Left lobe of liver (tissue), 2 donors: ENCODE measurements around the gene ETV6. TPM values are rescaled to one million over a fixed set of nuclear protein-coding genes. Genes with fewer than 3 reads are reported as not detected.

Experiments used
- ATAC-seq: fragments of 200-7000 bp; cut with Tn5 transposase; one replicate; pipeline ENCODE4 v1.9.1; 2020; ENCODE audit warnings: mild to moderate bottlenecking, moderate library complexity
- DNase-seq: peaks from one replicate; pipeline ENCODE4 v3.0.0-alpha.2; 2020; ENCODE audit warnings: low spot score
- total RNA-seq: library from RNA; stranded (reverse); gene quantifications from one replicate; pipeline ENCODE4 v1.2.1, GENCODE V29; 2021
- donor health status: DM: no; HTN: no; CAD: no; lungs with moderate emphysema.
- donor health status: DM: no; HTN: yes; CAD: no.

ETV6 gene
- total RNA-seq, 1 donor from 2014 or later: 10.8 TPM

GRCh38 chr12:11820476-11820875 is 171.0 kb downstream of the ETV6 start:
- ATAC-seq: no peak
- DNase-seq: no peak

GRCh38 chr12:11821386-11822080 is 172.1 kb downstream of the ETV6 start:
- no peak for ATAC-seq
- no peak for DNase-seq

- ATAC-seq (no peak), DNase-seq (no peak)
These were observed 172.8 kb downstream of the ETV6 start for GRCh38 chr12:11822081-11822834.

GRCh38 chr12:11823043-11823442 is 173.6 kb downstream of the ETV6 start:
- ATAC-seq (no peak), DNase-seq (no peak)

- ATAC-seq (no peak), DNase-seq (no peak)
These were observed 174.1 kb downstream of the ETV6 start for GRCh38 chr12:11823593-11823992.

- ATAC-seq (no peak), DNase-seq (no peak)
These were observed 174.6 kb downstream of the ETV6 start for GRCh38 chr12:11824069-11824468.

- no peak for ATAC-seq
These were observed 175.3 kb downstream of the ETV6 start for GRCh38 chr12:11824736-11825135.

GRCh38 chr12:11825278-11825677 is 175.8 kb downstream of the ETV6 start:
- ATAC-seq: no peak
- no peak for DNase-seq

More at GRCh38 chr12:11824736-11825135, 175.3 kb downstream of the ETV6 start:
- no peak for DNase-seq

GRCh38 chr12:11826574-11826973 is 177.1 kb downstream of the ETV6 start:
- DNase-seq: no peak
- no peak for ATAC-seq

GRCh38 chr12:11827091-11828061 is 177.9 kb downstream of the ETV6 start:
- DNase-seq (no peak), ATAC-seq (peak; percentile 38)

GRCh38 chr12:11829764-11830194 is 180.3 kb downstream of the ETV6 start:
- no peak for DNase-seq
- peak; percentile 20 for ATAC-seq

GRCh38 chr12:11830307-11830801 is 180.9 kb downstream of the ETV6 start:
- DNase-seq: no peak
- ATAC-seq: no peak

- ATAC-seq (peak; percentile 51), DNase-seq (no peak)
These were observed 182.6 kb downstream of the ETV6 start for GRCh38 chr12:11832093-11832492.

- ATAC-seq: no peak
These were observed 183.9 kb downstream of the ETV6 start for GRCh38 chr12:11833174-11833895.

GRCh38 chr12:11834104-11834812 is 184.8 kb downstream of the ETV6 start:
- ATAC-seq (peak; percentile 43), DNase-seq (no peak)

More at GRCh38 chr12:11833174-11833895, 183.9 kb downstream of the ETV6 start:
- no peak for DNase-seq

- ATAC-seq: no peak
- no peak for DNase-seq
These were observed 185.5 kb downstream of the ETV6 start for GRCh38 chr12:11834931-11835330.

GRCh38 chr12:11836282-11837151 is 187.0 kb downstream of the ETV6 start:
- ATAC-seq: peak; percentile 4
- DNase-seq: no peak

GRCh38 chr12:11837216-11837934 is 187.9 kb downstream of the ETV6 start:
- DNase-seq: no peak
- ATAC-seq: no peak
